Measurements from ENCODE around the gene PCCA.
"Not testable (repeated sequence)": the region's sequence is repeated elsewhere in the genome, so short reads cannot be mapped to it uniquely, and the experiment has no call there.

The PCCA gene

GRCh38 chr13:100197591-100198365 lies 108.9 kb downstream of the PCCA start:
- no peak for DNase-seq

DNA sequence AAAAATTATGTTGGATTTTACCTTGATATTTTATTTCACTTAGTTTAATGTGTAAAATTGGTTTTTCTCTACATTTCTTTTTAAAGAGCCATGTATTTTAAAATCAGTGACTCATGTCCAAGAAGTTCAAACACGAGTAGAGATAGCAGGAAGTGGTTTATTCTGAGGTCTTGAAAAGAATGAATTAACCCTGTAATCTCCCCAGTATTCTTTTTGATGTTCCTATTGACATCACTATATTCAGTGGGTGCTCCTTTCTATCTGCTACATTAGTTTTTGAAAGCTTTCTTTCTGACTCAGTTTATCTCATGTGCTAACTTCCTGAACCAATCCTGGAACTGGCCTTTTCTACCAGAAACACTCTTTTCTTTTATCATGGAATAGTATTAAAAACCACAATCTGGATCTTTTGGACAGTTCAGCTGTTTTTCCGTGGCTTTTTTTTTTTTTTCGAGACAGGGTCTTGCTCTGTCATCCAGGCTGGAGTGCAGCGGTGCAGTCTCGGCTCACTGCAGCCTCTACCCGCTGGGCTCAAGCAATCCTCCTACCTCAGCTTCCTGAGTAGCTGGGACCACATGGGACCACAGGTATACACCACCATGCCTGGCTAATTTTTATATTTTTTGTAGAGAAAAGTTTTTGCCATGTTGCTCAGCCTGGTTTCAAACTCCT lies 114.9 kb downstream of the PCCA start:
- DNase-seq, result peak; percentile 45

- no peak for DNase-seq
Measured at GRCh38 chr13:100208002-100208401, 119.1 kb downstream of the PCCA start.

DNA sequence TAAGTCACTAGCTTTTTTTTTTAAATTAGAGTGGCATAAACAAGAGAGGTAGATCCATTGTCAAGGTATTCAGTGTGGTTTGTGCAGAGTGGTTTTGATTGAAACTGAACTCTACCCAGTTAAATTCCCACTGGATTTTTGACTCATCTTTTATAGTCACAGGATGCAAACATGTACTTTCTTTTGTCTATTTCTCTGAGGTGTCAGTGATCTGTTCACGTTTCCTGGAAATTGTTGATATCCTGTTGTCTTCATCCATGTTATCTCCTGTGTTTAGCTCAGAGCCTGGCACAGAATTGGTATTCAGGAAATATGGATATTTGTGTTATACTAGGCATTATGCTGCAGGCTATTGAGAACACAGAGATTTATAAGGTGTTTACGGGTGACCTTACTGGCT lies 119.7 kb downstream of the PCCA start:
- DNase-seq, result no peak

- DNase-seq, result peak; percentile 65
Measured at GRCh38 chr13:100209857-100210825, 121.2 kb downstream of the PCCA start.

DNA sequence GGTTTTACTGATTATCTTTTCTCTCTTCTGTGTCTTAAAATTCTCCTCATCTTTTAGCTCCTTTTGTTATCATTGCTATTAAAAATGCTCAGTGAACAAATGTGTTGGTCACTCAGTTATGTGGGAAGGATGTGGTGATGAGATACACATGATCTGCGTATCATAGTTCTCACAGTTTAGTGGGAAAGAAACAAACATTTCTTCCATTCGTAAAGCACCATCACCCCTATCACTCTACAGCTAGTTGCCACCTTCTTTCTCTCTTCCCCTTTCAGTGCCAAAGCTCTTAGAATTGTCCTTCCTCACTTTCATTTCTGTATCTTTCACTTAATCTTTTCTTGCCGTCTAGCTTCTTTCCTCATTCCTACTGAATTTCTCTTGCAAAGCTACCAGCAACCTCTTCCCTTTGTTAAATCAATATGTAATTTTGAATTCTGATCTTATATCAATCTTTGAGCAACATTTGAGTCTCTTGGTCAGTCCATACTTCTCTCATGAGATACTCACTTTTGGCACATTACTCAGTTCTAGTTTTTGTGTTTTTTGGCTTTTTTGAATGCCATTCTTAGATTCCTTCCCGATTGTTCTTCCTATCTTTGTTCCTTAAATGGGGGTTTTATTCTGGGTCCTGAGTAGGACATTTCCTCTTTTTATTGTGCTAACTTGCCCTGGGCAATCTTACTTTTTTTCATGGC lies 122.3 kb downstream of the PCCA start:
- peak; percentile 64 for DNase-seq

GRCh38 chr13:100212904-100213553 lies 124.1 kb downstream of the PCCA start:
- DNase-seq, result peak; percentile 71

- peak; percentile 8 for DNase-seq
Measured at GRCh38 chr13:100213576-100213975, 124.7 kb downstream of the PCCA start.

DNA sequence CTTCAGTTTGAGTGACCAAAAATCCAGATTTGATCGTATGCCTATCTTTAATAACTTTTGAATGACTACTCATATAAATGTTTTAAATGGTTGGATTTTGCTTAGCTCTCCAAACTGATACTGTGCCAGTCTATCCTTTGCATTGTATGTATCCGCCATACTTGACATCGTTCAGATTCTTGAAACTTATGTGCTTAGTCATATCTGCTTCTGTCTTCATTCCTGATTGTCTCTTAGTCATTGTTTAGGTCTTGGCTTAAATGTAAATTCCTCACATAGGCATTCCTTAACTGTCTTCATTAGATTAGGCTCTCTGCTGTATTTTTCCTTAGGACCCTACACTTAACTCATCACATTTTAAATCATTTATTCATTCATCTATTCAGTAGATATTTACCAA lies 126.0 kb downstream of the PCCA start:
- DNase-seq, result no peak

DNA sequence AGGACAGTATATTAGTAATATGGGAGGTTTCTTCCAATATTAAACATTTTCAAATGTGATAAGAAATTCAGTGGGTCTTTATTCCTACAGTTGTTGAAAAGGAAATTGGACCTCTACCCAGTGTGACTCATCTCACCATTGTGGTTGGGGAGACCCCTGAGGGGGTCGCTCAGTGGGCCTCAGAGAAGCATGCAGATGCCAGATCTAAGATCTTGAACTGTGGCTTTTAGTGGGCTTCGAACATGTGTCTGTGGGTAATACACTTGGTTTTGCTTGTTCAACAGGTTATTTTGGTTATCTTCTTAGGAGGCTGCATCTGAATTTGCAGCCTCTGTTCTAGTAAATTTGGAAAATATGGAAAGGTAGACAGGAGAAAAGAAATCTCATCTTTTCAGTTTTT lies 132.3 kb downstream of the PCCA start:
- DNase-seq, result no peak

DNA sequence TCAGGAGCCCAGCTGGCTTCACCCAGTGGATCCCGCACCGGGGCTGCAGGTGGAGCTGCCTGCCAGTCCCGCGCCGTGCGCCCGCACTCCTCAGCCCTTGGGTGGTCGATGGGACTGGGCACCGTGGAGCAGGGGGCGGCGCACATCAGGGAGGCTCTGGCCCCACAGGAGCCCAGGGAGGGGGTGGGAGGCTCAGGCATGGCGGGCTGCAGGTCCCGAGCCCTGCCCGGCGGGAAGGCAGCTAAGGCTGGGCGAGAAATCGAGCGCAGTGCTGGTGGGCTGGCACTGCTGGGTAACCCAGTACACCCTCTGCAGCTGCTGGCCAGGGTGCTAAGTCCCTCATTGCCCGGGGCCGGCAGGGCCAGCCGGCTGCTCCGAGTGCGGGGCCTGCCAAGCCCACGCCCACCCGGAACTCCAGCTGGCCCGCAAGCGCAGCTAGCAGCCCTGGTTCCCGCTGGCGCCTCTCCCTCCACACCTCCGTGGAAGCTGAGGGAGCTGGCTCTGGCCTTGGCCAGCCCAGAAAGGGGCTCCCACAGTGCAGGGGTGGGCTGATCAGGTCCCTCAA lies 135.2 kb downstream of the PCCA start:
- DNase-seq, result not testable (repeated sequence)

- no peak for DNase-seq
Measured at GRCh38 chr13:100229603-100230002, 140.7 kb downstream of the PCCA start.

DNA sequence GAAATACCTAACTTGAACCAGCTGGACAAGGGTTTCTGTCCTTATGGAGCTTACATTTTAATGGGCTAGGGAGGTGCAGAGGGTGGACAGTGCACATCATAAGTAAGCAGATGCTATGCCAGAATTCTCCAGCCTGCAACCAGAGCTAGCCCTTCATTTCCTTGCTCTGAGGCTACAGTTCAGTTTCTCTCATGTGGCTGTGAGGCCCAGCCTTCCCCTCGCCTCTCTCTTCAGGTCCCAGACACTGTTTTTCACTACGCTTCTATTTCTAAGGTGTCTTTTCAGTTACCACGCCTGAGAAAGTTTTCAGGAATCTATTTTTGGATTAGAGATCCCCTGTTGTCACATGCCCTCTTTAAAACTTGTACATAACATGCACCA lies 141.9 kb downstream of the PCCA start:
- DNase-seq, result no peak

DNA sequence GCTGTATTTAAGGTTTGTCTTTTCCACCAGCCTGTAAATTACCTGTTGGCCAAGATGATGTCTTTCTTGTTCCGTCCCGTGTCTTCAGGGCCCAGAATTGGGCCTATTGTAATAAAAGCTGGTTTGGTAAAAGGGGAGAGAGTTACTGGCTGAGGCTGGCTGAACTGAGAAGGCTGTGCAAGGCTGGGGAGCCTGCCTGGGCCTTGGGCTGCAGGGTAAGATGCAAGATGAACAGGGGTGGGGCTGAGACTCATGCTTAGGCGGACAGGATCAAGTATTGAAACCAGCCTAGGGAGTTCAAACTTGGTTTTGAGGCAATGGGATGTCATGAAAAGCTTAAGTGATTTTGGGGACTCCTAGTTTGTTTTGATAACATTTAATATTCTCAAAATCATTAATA lies 142.3 kb downstream of the PCCA start:
- DNase-seq, result no peak

DNA sequence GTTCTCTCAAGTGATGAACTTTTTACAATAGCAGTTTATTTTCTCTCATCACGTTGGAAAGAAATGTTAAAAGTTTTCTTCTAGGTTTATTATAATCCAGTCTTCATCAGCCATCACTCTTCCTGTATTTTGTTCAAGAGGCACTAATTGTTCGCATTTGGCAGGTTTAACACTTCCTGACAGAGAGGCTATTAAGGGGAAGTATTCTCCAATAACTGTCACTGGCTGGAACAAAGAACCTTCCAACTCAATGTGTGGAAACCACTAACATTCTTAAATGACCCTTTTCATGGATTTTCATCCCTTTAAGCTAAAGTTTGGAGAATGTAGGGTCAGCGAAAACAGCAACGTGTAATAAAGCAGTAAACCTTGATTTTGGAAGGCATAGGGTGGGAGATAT lies 145.1 kb downstream of the PCCA start:
- DNase-seq, result peak; percentile 17

DNA sequence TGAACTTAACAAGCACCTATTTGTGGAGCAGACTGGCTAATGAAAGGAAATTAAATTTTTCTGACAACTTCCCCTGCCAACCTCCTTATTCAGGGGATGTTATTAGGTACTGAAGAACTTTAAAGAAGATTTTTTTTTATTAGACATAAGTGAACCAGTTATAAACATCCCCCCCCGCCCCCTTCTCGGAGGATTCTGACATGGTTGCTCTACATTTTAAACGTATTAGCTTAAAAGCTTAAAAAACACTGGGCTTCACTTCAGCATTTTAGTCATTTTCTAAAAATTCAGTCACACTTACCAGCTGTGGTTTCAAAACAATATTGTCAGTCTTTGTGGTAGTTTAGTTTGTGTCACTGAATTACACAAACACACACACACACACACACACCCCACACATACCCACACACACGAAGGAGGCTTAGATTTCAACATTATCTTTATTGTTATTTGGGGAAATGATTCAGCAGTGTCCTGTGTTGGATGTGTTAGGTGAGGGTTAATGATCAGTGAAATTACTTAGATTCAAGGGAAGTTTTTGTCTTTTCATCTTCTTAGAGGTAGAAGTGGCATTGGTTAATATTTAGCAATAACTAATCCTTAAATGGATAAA lies 145.7 kb downstream of the PCCA start:
- DNase-seq, result peak; percentile 30

DNA sequence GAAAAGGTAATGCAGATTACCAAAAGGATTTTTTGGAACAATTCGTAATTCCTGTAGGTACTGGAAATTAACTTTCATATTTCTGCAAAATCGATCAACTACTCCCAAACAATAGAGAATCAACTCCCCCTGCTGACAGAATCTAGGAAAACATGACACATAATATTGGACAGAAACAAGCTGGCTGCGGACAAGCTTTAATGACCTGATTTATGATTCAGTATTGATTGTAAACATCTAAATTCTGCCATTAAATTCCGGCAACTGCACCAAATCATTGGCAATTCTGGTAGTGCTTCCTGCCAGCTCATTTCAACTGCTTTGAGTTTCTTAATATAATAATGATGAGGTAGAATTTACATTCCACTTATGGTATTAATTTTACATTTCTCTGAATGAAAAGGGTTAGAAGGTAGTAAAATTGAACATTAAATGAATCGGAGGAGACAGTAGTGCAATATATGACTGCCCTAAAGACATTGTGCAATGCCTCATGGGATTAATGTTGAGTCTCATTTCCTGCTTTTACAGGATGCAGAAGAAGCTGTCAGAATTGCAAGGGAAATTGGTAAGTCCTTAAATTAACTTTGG lies 146.5 kb downstream of the PCCA start:
- peak; percentile 90 for DNase-seq

DNA sequence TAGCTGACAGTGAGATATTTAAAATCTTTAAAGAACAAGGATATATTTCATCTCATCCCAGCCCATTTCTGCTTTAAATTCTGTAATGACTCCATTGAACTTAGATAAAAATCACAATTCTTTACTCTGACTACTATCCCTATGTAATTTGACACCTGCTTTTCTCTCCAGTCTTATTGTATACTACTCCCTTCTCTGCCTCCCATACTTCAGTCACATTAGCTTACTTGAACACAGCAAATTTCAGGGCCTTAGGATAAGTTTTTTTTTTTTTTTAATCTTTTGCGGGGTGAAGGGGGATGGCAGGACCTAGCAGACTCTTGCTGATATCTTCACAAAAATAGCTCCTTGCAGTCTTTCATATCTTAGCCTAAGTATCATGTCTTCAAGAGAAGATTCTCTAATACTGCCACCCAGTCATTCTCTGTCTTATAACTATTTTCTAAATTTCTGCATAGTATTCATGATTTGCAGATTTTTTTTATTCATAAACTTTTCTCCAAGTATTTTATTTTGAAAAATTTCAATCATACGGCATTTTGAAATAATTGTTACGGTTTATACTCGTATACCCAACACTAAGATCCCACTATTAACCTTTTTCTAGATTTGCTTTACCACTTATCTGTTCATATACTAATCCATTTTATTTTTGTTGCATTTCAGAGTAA lies 151.4 kb downstream of the PCCA start:
- DNase-seq, result no peak

DNA sequence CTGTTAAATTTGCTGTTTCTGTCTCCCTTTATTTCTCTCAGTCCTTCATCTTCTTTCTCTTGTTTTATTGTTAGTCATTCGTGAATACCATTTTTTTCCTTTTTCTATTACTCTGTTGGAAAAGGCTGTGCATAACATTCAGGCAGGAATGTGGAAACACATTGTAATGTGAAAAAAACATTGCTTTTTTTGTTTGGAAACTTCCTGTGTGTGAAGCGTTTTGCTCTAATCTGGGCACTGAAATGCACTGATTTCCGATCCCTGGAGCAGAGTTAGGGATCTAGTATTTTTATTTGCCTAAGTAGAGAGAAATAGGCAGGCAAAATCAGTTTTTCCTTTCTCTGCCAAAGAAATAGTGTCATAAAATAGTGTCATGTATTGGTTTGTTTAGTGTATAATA lies 155.5 kb downstream of the PCCA start:
- no peak for DNase-seq

- DNase-seq, result no peak
Measured at GRCh38 chr13:100245104-100245503, 156.2 kb downstream of the PCCA start.
